Activated naive CD8-positive, alpha-beta T cell treated with anti-CD3 and anti-CD28 coated beads, Interleukin-2, amount 50 U/mL, for 24 hours (primary cell): Measurements from ENCODE around the gene COX7A2L.
A peak's percentile ranks its signal among the peaks of the same experiment; 100 is the strongest.
"Not testable (repeated sequence)": the region's sequence is repeated elsewhere in the genome, so short reads cannot be mapped to it uniquely, and the experiment has no call there.

Experiments used
- ATAC-seq: fragments of 150-1000 bp; cut with Tn5 transposase; one replicate; pipeline ENCODE4 v1.10.0; 2021
- DNase-seq: peaks from one replicate; pipeline ENCODE4 v3.0.0; 2021
- H3K27ac Mint-ChIP-seq: one replicate; pipeline ENCODE4 v1.8.0; 2021; ENCODE audit warnings: mild to moderate bottlenecking, mixed read lengths
- H3K27me3 Mint-ChIP-seq: one replicate; pipeline ENCODE4 v1.8.0; 2021; ENCODE audit warnings: mixed read lengths
- H3K36me3 Mint-ChIP-seq: one replicate; pipeline ENCODE4 v1.8.0; 2021; ENCODE audit warnings: low read depth, mixed read lengths
- H3K4me1 Mint-ChIP-seq: one replicate; pipeline ENCODE4 v1.8.0; 2021; ENCODE audit warnings: mixed read lengths
- H3K4me3 Mint-ChIP-seq: one replicate; pipeline ENCODE4 v1.8.0; 2021; ENCODE audit warnings: mild to moderate bottlenecking, moderate library complexity, mixed read lengths
- H3K9me3 Mint-ChIP-seq: one replicate; pipeline ENCODE4 v1.8.0; 2021; ENCODE audit warnings: mixed read lengths

The COX7A2L gene

DNA sequence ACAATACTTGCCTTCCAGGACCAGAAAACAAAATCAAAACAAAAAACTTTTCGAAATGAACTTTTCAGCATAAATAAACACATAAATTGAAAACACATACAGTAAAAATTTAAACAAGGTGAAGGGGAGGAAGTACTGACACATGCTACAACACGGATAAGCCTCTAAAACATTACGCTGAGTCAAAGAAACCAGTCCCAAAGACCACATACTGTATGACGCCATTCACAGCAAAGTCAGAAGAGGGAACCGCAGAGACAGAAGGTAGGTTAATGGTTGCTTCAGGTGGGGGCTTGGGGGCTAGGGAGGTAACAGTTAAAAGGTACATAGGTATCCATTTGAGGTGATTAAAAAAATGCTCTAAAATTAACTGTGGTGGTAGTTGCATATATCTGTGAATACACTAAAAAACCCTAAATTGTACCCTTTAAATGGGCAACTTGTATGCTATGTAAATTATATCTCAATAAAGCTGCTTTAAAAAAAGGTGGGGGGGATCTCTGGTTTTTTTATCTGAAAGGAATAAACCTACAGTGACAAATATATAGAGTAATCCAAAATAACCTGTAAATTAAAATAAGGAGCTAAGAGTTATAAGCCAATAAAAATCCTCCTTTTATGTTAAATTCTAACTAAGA is 7.1 kb downstream of the COX7A2L start:
- peaks cover 41% of the 10 kb centered on the region for H3K36me3 Mint-ChIP-seq
- DNase-seq (no peak), ATAC-seq (peak; percentile 78)
- H3K9me3 Mint-ChIP-seq: no peaks in the 10 kb centered on the region
- no peaks in the 10 kb centered on the region for H3K27me3 Mint-ChIP-seq
- H3K4me1 Mint-ChIP-seq: peaks cover 50% of the 10 kb centered on the region
- H3K27ac Mint-ChIP-seq: peak overlapping the region; percentile 17
- H3K4me3 Mint-ChIP-seq: no peak overlapping the region

DNA sequence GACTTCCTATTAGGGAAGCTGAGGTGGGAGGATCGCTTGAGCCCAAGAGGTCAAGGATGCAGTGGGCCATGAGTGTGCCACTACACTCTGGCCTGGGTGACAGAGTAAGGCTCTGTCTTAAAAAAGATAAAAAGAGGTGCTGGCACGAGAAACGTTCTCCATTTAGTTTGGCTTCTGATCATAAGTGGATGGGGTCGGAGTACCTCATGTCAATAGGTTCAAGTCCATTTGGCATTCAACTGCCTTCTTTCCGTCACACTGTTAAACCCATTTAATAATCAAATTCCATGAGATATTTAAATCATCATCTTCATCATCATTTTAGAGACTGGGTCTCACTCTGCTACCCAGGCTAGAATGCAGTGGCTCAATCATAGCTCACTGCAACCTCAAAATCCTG is 9.2 kb downstream of the COX7A2L start:
- H3K4me3 Mint-ChIP-seq: no peak overlapping the region
- no peak overlapping the region for H3K27ac Mint-ChIP-seq
- ATAC-seq (no peak), DNase-seq (no peak)
- no peaks in the 10 kb centered on the region for H3K9me3 Mint-ChIP-seq
- peaks cover 29% of the 10 kb centered on the region for H3K4me1 Mint-ChIP-seq
- peaks cover 47% of the 10 kb centered on the region for H3K36me3 Mint-ChIP-seq
- no peaks in the 10 kb centered on the region for H3K27me3 Mint-ChIP-seq

DNA sequence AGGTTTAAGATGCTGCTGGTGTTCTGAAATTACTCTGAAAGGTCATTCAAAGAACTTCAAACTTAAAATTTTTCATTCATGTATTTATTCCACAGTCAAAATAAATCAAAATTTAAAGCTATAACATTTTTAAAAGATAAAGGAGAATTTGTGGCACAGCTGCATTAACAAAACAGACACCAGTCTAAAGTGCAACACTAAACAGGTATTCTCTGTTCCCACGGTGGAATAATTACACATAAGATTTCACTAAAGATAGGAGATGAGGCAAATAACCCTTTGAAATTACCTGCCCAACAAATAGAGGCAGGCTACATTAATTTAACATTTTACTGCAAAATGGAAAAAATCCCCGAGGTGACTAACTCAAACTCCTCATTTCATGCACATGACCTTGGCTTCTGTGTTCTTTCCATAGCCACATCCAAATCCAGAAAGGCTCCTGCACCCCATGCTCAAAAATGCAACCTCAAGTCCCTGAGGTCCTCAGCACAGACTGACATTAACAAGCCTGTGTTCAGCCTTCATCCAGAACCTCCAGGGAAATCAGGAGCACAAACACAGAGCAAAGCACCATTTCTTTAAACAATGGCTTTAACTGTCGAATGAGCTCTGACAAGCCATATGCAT is 10.5 kb downstream of the COX7A2L start:
- peaks cover 53% of the 10 kb centered on the region for H3K36me3 Mint-ChIP-seq
- H3K9me3 Mint-ChIP-seq: no peaks in the 10 kb centered on the region
- H3K4me1 Mint-ChIP-seq: peaks cover 20% of the 10 kb centered on the region
- no peak overlapping the region for H3K4me3 Mint-ChIP-seq
- ATAC-seq: no peak
- no peak for DNase-seq
- H3K27me3 Mint-ChIP-seq: no peaks in the 10 kb centered on the region
- no peak overlapping the region for H3K27ac Mint-ChIP-seq

DNA sequence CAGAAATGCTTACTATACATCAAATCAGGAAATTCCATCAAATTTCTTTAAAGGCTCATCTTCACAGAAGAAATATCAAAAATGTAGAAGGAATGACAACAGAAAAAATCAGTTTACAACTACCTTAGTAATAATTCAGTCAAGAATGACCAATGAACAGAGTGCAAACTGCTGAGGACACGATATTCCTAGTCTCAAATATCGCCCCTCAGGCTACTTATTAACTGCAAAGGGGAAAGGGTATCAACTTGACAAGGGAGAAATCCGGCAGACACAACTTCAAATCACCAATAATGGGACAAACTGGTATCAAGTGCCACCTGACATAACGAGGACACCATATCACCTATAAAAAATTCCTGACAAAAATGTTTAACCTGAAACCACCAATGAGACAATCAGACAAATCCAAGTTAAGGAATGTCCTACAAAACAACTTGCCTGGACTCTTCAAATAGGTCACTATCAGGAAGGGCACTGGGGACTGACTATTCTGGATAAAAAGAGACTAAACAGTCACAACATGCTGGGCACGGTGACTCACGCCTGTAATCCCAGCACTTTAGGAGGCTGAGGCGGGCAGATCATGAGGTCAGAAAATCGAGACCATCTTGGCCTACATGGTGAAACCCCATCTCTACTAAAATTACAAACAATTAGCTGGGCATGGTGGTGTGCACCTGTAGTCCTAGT is 12.8 kb downstream of the COX7A2L start:
- peaks cover 62% of the 10 kb centered on the region for H3K36me3 Mint-ChIP-seq
- no peaks in the 10 kb centered on the region for H3K9me3 Mint-ChIP-seq
- H3K27ac Mint-ChIP-seq: no peak overlapping the region
- DNase-seq (no peak), ATAC-seq (no peak)
- H3K4me1 Mint-ChIP-seq: peaks cover 2% of the 10 kb centered on the region
- no peaks in the 10 kb centered on the region for H3K27me3 Mint-ChIP-seq
- no peak overlapping the region for H3K4me3 Mint-ChIP-seq

DNA sequence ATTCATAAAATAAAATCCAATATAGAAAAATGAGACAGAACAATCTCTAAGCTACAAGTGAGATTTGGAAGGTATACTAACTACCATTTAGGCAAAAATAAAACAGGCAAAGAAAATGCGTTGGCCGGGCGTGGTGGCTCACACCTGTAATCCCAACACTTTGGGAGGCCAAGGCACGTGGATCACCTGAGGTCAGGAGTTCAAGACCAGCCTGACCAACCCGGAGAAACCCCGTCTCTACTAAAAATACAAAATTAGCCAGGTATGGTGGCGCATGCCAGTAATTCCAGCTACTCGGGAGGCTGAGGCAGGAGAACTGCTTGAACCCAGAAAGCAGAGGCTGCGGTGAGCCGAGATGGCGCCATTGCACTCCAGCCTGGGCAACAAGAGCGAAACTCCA is 13.5 kb downstream of the COX7A2L start:
- H3K4me3 Mint-ChIP-seq, DNase-seq, H3K27ac Mint-ChIP-seq, ATAC-seq, H3K27me3 Mint-ChIP-seq, H3K9me3 Mint-ChIP-seq, H3K4me1 Mint-ChIP-seq: not testable (repeated sequence)
- H3K36me3 Mint-ChIP-seq: peaks cover 62% of the 10 kb centered on the region

DNA sequence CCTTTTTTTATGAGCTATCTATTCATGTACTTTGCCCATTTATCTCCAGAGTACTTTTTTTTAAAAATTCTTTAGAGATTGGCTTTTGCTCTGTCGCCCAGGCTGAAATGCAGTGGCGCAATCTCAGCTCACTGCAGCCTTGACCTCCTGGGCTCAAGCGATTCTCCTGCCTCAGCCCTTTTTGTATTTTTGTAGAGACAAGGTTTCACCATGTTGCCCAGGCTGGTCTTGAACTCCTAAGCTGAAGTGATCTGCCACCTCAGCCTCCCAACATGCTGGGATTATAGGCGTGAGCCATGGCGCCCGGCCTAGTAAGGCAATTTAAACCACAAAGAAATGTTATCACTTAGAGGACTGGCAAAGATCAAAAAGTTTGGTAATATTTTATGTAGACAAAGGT is 14.2 kb downstream of the COX7A2L start:
- not testable (repeated sequence) for DNase-seq, H3K27ac Mint-ChIP-seq, H3K27me3 Mint-ChIP-seq, H3K4me3 Mint-ChIP-seq, ATAC-seq, H3K9me3 Mint-ChIP-seq
- peaks cover 14% of the 10 kb centered on the region for H3K4me1 Mint-ChIP-seq
- peaks cover 60% of the 10 kb centered on the region for H3K36me3 Mint-ChIP-seq

DNA sequence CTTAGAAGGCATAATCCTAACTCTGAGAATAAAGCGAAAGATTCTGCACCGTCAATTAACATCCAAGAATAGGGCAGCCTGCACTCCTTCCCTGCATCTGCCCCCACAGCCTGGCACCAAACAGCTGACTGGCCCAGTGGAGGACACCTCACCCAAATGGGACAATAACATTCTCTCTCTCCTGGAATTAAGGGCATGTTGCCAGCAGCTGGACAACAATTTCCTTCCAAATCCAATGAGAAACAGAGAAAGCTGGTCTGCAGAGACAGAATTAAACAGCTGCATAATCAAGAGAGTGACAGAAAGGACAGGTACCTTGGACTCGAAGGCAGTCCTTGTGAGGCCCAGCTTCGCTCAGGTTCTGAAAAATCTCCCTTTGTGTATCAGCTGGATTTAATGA is 15.0 kb downstream of the COX7A2L start:
- Mint-ChIP-seq H3K27ac (no peak overlapping the region), H3K4me3 (no peak overlapping the region), H3K4me1 (peaks cover 23% of the 10 kb centered on the region), H3K9me3 (no peaks in the 10 kb centered on the region), H3K27me3 (no peaks in the 10 kb centered on the region), H3K36me3 (peaks cover 59% of the 10 kb centered on the region)
- ATAC-seq (no peak), DNase-seq (no peak)

DNA sequence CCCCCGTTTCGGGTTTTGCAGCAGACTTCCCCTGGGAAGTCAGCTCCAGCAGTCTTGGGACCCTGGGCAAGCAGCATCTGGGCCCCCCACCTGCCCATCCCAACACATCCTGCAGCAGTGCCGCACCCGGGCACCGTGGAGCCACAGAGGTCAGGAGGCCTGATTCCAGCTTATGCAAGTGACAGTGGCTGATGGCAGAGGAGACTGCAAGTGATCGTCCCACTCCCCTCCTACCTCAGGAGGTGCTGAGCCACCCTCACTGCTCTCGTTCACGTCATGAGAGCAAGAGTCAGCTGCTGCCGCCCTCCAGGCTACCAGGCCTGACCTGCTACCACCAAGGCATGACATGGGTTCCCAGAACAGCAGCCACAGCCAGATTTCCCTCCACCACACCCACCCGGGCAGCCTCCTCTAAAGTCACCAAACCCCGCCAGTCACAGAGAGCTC is 18.2 kb downstream of the COX7A2L start:
- no peaks in the 10 kb centered on the region for H3K9me3 Mint-ChIP-seq
- peak overlapping the region; percentile 62 for H3K27ac Mint-ChIP-seq
- H3K27me3 Mint-ChIP-seq: no peaks in the 10 kb centered on the region
- H3K4me1 Mint-ChIP-seq: peaks cover 23% of the 10 kb centered on the region
- no peak overlapping the region for H3K4me3 Mint-ChIP-seq
- DNase-seq (no peak), ATAC-seq (no peak)
- peaks cover 54% of the 10 kb centered on the region for H3K36me3 Mint-ChIP-seq

DNA sequence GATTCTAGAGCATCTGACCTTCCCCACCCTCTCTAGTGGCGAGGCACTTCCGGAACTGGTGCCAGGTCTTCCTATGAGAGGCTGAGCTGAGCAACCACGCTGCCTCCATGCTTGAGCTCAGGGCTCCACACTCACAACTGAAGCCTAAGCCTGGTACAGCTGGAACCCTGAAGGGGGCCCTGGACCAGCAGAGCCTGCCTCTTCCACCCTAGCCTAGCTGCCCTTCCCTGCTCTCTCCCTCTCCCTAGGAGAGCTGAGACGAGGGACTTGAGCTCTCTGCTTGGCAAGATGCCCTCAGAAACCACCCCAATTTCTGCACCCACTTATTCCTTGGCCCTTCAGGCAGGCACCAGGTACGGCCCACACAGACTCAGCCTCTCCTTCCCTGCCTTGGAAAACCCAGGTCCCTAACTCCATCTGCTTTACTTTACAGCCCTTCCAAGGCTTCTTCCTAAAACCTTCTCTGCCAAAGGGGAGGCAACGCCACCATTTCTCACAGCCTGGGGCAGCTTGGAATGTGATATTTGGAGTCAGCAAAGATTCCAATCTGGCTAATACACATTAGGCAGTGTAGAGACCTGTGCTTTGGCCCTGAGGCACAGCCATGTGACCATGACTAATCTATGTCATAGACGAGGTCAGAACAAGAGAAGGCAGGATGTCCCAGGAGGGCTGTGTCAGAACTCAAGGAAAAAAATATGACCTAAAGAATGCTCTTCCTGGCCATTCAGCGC is 18.8 kb downstream of the COX7A2L start:
- H3K9me3 Mint-ChIP-seq: peaks cover 4% of the 10 kb centered on the region
- H3K27me3 Mint-ChIP-seq: no peaks in the 10 kb centered on the region
- ATAC-seq (peak; percentile 74), DNase-seq (no peak)
- H3K4me1 Mint-ChIP-seq: peaks cover 23% of the 10 kb centered on the region
- peaks cover 58% of the 10 kb centered on the region for H3K36me3 Mint-ChIP-seq
- no peak overlapping the region for H3K4me3 Mint-ChIP-seq
- peak overlapping the region; percentile 77 for H3K27ac Mint-ChIP-seq

DNA sequence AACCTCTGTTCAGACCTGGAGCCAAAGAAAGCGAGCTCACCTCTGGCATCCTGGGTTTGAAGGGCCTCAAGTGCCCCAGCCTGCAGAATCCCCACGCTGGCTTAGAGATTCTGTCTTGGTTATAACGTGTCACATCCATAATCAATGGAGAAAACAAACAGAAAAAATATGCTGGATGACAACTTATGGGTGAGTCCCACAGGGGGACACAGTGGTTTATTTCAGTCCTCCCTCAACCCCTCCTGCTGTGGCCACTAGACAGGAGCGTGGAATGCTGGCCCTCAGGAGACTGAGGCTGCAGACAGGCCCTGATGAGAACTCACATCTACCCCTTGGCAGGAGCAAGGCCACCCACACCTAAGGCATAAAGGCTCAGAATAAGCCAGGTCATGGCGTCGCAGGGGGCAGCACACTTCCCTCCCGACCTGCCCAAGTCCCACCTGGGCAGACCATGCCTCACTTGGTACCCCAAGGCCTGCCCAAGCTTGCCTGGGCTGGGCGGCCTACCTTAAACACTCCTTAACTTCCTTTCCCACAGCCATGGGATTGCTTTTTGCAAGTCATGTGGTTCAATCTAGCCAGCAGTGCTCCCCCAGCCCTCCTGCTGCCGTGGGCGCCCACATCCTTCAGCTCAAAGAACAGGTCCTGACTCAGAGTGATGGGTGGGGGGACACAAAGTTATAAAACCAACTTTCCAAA is 19.9 kb downstream of the COX7A2L start:
- H3K27ac Mint-ChIP-seq: peak overlapping the region; percentile 62
- peaks cover 61% of the 10 kb centered on the region for H3K36me3 Mint-ChIP-seq
- DNase-seq: no peak
- H3K27me3 Mint-ChIP-seq: no peaks in the 10 kb centered on the region
- H3K9me3 Mint-ChIP-seq: peaks cover 6% of the 10 kb centered on the region
- no peak overlapping the region for H3K4me3 Mint-ChIP-seq
- H3K4me1 Mint-ChIP-seq: peaks cover 23% of the 10 kb centered on the region
- no peak for ATAC-seq

DNA sequence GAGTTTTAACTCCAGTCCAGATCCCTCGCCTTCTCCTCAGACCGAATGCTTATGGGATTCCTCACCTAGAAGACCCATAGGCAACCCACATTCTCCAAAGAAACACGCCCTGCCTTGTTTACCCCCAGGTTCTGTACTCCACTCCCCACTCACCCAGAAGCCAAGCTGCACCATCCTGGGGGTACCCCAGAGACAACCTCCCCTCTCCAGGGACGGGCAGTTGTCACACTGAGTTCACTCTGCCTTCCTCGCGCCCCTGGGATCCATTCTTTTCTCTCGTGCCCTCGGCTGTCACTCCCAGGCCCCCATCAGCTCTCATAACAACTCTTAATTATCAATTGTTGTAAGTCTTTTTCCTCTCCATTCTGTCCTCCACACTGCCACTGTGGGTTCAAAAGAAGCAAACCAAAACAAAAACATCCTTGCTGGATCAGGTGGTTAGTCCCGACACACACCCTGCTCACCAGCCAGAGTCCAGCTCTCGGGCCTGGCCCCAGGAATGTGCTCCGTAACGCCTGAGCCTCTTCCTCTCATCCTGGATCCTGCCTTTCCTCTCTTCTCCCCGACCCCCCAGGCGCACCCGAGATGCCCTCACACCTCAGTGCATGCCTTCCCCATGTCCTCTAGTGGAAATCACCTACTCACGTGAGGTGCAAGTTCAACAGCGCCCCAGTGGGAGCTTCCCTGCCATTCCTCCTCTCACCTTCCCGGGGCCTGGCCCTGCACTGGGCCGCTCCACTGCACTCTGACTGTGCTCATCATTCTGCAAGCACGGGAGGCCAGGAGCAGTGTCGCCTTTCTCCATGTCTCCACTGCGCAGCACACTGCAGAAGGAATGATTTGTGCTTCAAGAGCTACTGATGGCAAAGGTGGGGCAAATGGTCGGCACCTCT is 20.7 kb downstream of the COX7A2L start:
- no peak for ATAC-seq

DNA sequence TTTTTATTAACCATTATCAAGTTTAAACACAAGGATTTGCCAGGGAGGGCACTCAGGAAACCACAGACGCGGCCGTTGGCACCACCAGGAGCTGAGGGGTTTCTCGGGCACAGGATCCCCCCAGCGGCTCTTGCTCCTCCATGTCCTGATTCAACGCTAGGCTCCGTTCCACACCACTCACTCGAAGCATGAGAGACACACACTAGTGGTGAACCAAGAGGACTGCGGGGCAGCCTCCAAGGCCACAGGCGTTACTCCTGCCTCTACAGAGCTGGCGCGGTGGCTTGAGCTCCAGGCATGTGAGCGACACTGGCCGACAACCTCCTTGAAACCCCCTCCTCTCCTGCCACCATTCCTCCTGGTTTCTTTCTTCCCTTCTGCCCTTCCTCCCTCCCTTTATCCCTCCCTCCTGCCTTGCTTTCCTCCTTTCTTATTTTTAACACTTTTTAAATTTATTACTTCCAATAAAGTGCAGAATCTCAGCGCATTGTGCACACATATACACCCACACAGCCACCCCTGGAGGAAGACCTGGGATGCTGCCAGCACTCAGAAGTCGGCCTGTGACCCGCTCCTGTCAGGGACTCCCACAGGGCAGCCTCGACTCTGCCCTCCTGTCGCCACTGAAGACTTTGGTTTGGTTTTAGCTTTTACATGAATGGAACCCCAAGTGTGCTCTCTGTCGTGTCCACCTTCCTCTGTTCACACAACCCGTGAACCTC is 21.7 kb downstream of the COX7A2L start:
- H3K36me3 Mint-ChIP-seq: peaks cover 63% of the 10 kb centered on the region

More for the DNA sequence above, 20.7 kb downstream of the COX7A2L start:
- no peak overlapping the region for H3K27ac Mint-ChIP-seq
- DNase-seq: no peak
- peaks cover 23% of the 10 kb centered on the region for H3K4me1 Mint-ChIP-seq
- H3K9me3 Mint-ChIP-seq: peaks cover 6% of the 10 kb centered on the region
- no peaks in the 10 kb centered on the region for H3K27me3 Mint-ChIP-seq
- H3K36me3 Mint-ChIP-seq: peaks cover 60% of the 10 kb centered on the region
- no peak overlapping the region for H3K4me3 Mint-ChIP-seq

More for the DNA sequence above, 21.7 kb downstream of the COX7A2L start:
- no peak for ATAC-seq
- Mint-ChIP-seq H3K27me3 (no peaks in the 10 kb centered on the region), H3K4me1 (peaks cover 23% of the 10 kb centered on the region), H3K27ac (peak overlapping the region; percentile 22), H3K4me3 (no peak overlapping the region), H3K9me3 (peaks cover 6% of the 10 kb centered on the region)
- DNase-seq: no peak
